ENCODE results near the gene PSMD7. TPM values are rescaled to one million over a fixed set of nuclear protein-coding genes. Genes with fewer than 3 reads are reported as not detected.
A peak's percentile ranks its signal among the peaks of the same experiment; 100 is the strongest.
"Not testable (repeated sequence)": the region's sequence is repeated elsewhere in the genome, so short reads cannot be mapped to it uniquely, and the experiment has no call there.

Gene PSMD7
- total RNA-seq, 1 donor from 2014 or later, result 59.7 TPM

DNA sequence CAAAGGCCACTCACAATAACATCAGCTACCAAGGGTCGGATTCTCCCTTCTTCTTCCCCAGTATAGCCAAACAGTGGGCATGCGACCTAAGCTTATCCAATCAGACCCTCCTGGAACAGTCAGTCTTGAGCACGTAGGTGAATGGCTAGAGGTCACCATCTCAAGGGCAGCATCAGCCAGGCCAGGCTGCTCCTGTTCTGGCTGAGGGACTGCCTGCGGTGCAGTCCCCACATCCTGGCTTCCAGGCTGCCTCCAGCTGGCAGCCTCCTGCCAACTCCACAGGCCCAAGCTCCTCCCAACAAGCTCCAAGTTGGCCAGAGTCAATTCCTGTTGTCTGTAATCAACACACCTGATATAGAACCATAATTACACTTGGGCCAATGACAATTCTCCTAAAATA lies 56.4 kb downstream of the PSMD7 start:
- H3K4me3 ChIP-seq; H3K27ac ChIP-seq; intact Hi-C loops (cut with DNase I); H3K4me1 ChIP-seq; H3K9me3 ChIP-seq; DNase-seq; H3K27me3 ChIP-seq: not testable (repeated sequence)
- peaks cover 81% of the 10 kb centered on the region for H3K36me3 ChIP-seq
- ATAC-seq, result peak; percentile 32

Other genes starting within 250 kb of the PSMD7 start
- gene NPIPB15, start 79.5 kb downstream of the PSMD7 start, total RNA-seq, result not detected
- gene CLEC18B, start 124.7 kb downstream of the PSMD7 start, total RNA-seq, result not detected